Measurements from ENCODE around the gene TOX3.

The TOX3 gene

DNA sequence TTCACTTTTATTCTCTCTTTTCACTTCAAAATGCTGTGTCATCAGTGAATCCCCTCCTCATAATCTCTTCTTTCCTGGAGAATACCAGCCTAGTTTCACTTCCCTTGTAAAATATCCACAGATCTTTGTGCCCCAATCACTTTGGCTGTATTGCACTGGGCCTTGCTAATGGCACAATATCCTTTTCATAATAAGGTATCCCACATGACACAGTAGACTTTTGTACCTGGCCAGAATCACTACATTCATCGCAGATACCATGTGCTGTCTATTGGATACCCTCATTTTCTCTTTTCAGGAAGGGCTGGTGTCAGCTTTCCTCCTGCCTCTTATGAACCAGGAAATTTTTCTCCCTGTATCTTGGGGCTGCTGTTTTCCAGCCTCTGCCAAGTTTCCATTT lies 25.7 kb upstream of the TOX3 start:
- H3K27me3 Mint-ChIP-seq (ENCODE audit: low read depth), result no peaks in the 10 kb centered on the region
- no peak overlapping the region for H3K27ac Mint-ChIP-seq
- no peaks in the 10 kb centered on the region for H3K9me3 Mint-ChIP-seq
- DNase-seq (ENCODE audit: low spot score), result no peak
- H3K36me3 Mint-ChIP-seq (ENCODE audit: low read depth), result no peaks in the 10 kb centered on the region
- H3K4me1 Mint-ChIP-seq (ENCODE audit: low read depth), result no peaks in the 10 kb centered on the region
- H3K4me3 Mint-ChIP-seq, result no peak overlapping the region

DNA sequence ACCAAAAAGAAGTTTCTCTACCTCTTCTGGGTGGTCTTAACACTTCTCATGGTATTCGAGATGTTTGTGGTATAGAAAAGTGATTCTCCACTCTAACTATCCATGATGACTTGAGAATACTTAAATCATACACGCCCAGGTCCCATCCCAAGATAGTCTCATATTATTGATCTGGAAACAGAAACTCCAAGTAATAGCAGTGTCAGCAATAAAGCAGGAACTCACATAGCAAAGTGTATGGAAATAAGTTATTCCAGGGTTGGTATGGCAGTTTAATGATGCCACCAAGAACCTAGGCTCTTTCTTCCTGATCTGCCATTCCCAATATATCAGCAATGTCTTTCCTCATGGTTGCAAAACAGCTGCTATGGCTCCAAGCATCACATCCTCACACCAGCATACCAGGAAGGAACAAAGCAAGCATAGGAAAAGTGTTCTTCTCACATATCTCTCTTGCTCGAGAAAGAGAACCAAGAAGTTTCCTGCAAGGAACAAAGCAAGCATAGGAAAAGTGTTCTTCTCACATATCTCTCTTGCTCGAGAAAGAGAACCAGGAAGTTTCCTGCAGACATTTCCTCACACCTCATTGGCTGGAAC lies 23.6 kb upstream of the TOX3 start:
- H3K27ac Mint-ChIP-seq, result no peak overlapping the region
- H3K36me3 Mint-ChIP-seq (ENCODE audit: low read depth), result no peaks in the 10 kb centered on the region
- H3K4me1 Mint-ChIP-seq (ENCODE audit: low read depth), result no peaks in the 10 kb centered on the region
- no peak overlapping the region for H3K4me3 Mint-ChIP-seq
- DNase-seq (ENCODE audit: low spot score), result no peak
- H3K27me3 Mint-ChIP-seq (ENCODE audit: low read depth), result no peaks in the 10 kb centered on the region
- H3K9me3 Mint-ChIP-seq, result no peaks in the 10 kb centered on the region

DNA sequence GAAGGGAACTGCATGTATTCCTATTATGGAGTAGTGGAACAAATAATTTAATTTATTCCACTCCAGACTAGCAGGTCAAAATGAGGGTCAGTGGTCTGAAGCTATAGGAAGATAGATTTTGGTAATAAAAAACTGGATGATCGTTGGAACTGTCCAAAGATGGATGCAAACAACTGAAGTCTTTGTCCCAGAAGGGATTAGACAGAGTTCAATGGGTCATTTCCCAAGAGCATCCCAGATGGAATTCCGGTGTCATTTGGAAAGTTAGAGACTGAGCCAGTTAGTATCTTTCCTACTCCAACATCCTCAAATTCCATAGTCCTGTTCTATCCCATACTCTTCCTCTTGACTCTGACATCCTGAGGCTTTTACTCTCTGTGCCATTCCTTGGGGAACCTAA lies 22.8 kb upstream of the TOX3 start:
- Mint-ChIP-seq H3K9me3 (no peaks in the 10 kb centered on the region), H3K27ac (no peak overlapping the region), H3K36me3 (ENCODE audit: low read depth) (no peaks in the 10 kb centered on the region), H3K4me3 (no peak overlapping the region), H3K27me3 (ENCODE audit: low read depth) (no peaks in the 10 kb centered on the region), H3K4me1 (ENCODE audit: low read depth) (no peaks in the 10 kb centered on the region)
- no peak for DNase-seq (ENCODE audit: low spot score)

DNA sequence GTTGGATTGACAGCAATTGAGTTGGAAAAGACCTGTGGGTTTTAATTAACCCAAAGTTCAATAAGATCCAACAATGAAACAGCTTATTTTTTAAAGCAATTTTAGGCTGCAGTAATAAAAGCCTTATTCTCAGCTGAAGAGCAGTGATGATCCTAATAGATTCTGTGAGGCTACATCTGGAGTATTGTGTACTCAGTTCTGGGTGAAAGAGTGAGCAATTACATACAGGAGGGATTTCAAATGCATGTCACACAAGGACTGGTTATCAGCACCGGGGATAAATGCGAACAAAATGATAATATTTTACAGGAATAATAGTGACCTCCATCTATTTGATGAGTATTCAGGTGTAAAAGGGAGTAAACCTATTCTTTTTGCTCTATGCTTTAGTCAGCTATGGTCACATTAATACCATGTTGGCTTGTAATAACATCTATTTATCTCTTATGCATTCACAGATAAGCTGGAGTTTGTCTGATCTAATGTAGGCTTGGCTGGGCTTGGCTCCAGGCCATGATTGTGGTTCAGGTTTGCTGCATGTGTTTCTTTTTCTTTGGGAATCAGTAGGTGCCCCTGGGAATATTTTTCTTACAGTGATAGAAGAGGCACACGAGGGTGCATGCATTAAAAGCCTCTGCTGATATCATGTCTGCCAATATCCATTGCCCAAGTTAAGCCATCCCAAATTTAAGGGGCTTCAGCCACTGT lies 22.2 kb upstream of the TOX3 start:
- no peaks in the 10 kb centered on the region for H3K9me3 Mint-ChIP-seq
- no peak overlapping the region for H3K27ac Mint-ChIP-seq
- H3K27me3 Mint-ChIP-seq (ENCODE audit: low read depth), result no peaks in the 10 kb centered on the region
- DNase-seq (ENCODE audit: low spot score), result no peak
- no peaks in the 10 kb centered on the region for H3K36me3 Mint-ChIP-seq (ENCODE audit: low read depth)
- no peak overlapping the region for H3K4me3 Mint-ChIP-seq
- no peaks in the 10 kb centered on the region for H3K4me1 Mint-ChIP-seq (ENCODE audit: low read depth)

DNA sequence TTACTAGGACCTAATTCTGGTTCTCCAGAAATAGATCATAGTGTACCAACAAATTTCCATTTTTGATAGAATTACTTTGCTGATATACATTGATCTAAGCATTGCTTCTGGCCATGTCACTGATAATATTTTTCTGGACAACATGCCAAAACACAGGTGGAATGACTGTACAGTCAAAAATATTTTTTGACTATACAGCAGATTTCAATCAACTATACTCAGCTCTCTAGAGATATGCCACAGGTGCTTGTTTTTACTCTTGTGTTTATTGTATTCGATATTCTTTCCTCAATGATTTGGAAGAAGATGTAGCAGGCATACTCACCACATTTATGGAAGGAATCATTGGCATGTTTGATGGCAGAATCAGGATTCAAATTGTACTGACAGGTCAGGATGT lies 21.6 kb upstream of the TOX3 start:
- H3K9me3 Mint-ChIP-seq, result no peaks in the 10 kb centered on the region
- H3K36me3 Mint-ChIP-seq (ENCODE audit: low read depth), result no peaks in the 10 kb centered on the region
- no peak for DNase-seq (ENCODE audit: low spot score)
- H3K27ac Mint-ChIP-seq, result no peak overlapping the region
- H3K4me1 Mint-ChIP-seq (ENCODE audit: low read depth), result no peaks in the 10 kb centered on the region
- H3K4me3 Mint-ChIP-seq, result no peak overlapping the region
- H3K27me3 Mint-ChIP-seq (ENCODE audit: low read depth), result no peaks in the 10 kb centered on the region

DNA sequence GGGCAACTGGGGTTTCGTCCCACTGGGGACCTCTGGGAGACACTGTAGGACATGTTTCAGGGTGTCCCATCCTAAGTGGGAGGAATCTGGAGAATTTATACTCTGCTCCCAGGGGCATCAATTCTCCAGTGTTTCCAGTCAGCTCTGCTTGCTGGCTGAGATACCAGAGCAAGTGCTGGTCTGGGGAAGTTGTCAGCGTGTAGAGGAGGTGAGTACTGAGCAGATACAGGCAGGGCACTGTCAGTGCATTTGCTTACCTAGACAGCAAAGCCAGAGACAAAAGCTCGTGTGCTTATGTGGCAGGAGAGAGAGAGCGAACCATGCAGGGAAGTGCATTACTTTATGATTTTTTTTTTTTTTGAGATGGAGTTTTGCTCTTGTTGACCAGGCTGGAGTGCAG lies 20.2 kb upstream of the TOX3 start:
- no peak for DNase-seq (ENCODE audit: low spot score)
- H3K9me3 Mint-ChIP-seq, result no peaks in the 10 kb centered on the region
- H3K27me3 Mint-ChIP-seq (ENCODE audit: low read depth), result no peaks in the 10 kb centered on the region
- H3K4me1 Mint-ChIP-seq (ENCODE audit: low read depth), result no peaks in the 10 kb centered on the region
- H3K4me3 Mint-ChIP-seq, result no peak overlapping the region
- H3K36me3 Mint-ChIP-seq (ENCODE audit: low read depth), result no peaks in the 10 kb centered on the region
- H3K27ac Mint-ChIP-seq, result no peak overlapping the region

DNA sequence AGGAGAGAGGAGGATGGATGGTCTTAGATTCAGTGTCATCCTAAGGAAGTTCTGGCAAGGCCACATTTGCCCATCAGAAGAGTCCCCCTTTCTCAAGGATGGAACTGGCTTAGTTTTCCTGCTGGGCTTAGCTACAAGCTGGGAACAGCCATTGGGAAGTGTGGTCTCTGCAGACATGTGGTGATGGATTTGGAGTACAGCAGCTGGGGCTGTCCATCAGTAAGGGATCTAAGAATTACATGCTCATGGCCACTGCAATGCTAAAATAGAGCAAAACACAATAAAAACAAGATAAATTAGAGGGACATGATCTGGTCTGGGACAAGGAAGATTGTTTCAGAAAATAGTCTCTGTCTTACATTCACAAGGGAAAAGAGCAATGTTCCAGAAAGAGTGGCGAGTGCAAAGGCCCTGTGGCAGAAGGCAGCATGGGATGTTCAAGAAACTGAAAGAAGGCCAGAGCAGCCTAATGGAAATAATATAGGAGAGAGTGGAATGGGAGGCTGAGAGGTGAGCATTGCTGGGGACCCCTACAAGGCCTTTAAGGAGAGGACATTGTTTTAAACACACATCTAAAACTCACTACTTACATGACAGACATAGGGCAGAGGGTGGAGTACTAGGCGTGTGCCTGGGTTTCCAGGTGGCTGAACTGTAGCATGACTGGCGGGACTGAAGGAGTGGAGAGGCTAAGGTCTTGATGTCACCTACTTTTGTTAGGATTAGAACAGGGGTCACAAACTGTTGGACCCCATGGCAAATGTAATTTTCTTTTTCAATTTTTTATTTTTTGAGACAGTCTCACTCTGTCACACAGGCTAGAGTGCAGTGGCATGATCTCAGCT lies 17.0 kb upstream of the TOX3 start:
- Mint-ChIP-seq H3K27ac (no peak overlapping the region), H3K4me3 (no peak overlapping the region), H3K27me3 (ENCODE audit: low read depth) (no peaks in the 10 kb centered on the region), H3K9me3 (no peaks in the 10 kb centered on the region), H3K4me1 (ENCODE audit: low read depth) (no peaks in the 10 kb centered on the region), H3K36me3 (ENCODE audit: low read depth) (no peaks in the 10 kb centered on the region)
- DNase-seq (ENCODE audit: low spot score), result no peak

DNA sequence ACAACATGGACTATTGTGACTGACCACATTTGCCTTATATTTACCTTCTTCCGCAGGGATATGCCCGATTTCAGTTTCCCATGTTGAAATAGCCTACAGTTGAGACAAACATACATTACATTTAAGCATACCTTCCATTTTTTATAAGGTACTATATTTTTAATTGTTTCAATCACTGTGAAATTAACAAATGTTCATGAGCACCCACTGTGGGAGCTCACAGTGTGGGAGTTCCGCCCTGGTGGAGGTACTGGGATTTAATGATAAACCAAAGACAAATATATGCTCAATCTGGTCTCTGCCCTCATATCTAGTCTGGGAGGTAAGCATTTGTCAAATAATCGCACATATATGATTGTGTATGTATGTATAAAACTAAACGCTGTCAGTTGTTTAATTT lies 15.8 kb upstream of the TOX3 start:
- Mint-ChIP-seq H3K27me3 (ENCODE audit: low read depth) (no peaks in the 10 kb centered on the region), H3K4me3 (no peak overlapping the region), H3K4me1 (ENCODE audit: low read depth) (no peaks in the 10 kb centered on the region), H3K27ac (no peak overlapping the region), H3K36me3 (ENCODE audit: low read depth) (no peaks in the 10 kb centered on the region), H3K9me3 (no peaks in the 10 kb centered on the region)
- DNase-seq (ENCODE audit: low spot score), result no peak

DNA sequence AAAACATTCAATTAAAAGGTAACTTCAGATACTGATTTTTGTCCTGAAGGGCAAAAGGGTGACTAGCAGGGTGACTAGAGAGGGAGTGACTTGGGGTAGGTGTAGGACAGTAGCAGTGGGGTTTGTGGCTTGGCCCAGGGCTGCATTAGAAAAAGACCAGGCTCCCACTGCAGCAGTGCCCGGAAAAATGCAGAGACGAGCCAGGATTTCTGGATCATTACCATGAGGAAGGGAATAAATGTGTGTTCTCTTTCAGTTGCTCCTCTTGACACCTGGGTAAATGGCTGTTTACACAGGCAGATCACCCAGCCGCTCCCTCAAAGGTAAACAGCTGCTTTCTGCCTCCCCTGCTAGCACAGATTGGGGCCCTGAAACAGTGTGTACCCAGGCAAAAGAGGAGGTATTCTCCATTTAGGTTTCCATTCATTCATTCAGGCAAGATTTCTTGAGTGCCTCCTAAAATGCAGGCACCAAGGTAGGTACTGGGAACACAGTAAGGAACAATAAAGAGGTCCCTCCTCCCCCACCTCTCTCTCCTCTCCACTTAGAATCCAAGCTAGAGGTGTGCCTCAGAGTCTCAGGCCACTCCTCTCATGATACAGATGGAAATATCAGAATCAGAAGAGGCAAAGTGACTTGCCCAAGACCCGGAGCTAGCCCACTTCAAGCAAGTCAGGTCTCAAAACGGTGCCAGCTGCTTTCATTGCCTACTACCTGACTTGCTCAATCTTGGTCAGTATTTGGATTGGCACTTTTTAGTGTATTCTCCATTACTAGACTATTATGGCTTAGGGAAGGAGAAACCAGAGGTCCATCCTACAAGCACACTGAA lies 15.2 kb upstream of the TOX3 start:
- no peak overlapping the region for H3K27ac Mint-ChIP-seq

DNA sequence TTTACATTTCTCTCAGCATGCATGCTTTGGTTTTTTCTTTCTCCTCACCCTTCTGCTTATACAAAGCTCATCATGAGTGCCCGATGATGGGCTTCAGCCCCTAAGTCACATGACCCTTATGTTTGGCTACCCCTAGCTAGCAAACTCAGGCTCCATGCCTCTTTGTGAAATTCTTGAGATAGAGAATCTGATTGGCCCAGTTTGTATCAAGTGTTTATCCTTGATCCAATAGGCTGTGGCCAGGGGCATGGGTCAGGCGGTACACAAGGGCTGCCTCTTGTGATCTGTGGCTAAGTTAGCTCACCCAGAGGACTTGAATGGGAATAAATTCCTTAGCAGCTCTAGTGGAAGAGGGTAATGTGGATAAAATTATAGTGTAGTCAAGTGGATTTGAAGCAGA lies 11.5 kb upstream of the TOX3 start:
- no peak overlapping the region for H3K4me3 Mint-ChIP-seq
- no peaks in the 10 kb centered on the region for H3K36me3 Mint-ChIP-seq (ENCODE audit: low read depth)
- DNase-seq (ENCODE audit: low spot score), result no peak
- no peaks in the 10 kb centered on the region for H3K27me3 Mint-ChIP-seq (ENCODE audit: low read depth)
- no peaks in the 10 kb centered on the region for H3K4me1 Mint-ChIP-seq (ENCODE audit: low read depth)
- H3K9me3 Mint-ChIP-seq, result peaks cover 5% of the 10 kb centered on the region
- H3K27ac Mint-ChIP-seq, result no peak overlapping the region

More for the DNA sequence above, 15.2 kb upstream of the TOX3 start:
- DNase-seq (ENCODE audit: low spot score), result no peak
- Mint-ChIP-seq H3K9me3 (no peaks in the 10 kb centered on the region), H3K27me3 (ENCODE audit: low read depth) (no peaks in the 10 kb centered on the region), H3K4me3 (no peak overlapping the region), H3K36me3 (ENCODE audit: low read depth) (no peaks in the 10 kb centered on the region), H3K4me1 (ENCODE audit: low read depth) (no peaks in the 10 kb centered on the region)

DNA sequence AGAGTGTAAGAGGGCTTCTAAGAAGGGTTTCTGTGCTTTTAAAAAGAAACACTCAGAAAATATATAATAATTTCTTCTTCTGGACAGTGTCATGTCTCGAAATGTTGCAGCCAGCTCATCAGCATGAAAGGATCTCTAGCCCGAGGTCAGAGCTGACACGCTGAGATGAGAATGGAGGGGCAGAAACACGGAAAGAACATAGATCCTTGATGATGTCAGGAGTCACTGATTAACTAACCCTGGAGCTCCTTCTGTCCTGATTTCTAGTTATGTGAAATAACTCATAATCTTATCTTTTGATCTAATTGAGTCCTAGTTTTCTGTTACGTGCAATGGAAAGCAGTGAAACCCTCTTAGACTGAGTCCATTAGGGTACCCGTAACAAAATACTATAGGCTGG lies 10.3 kb upstream of the TOX3 start:
- Mint-ChIP-seq H3K4me1 (ENCODE audit: low read depth) (no peaks in the 10 kb centered on the region), H3K9me3 (peaks cover 5% of the 10 kb centered on the region), H3K36me3 (ENCODE audit: low read depth) (no peaks in the 10 kb centered on the region), H3K27ac (no peak overlapping the region), H3K27me3 (ENCODE audit: low read depth) (no peaks in the 10 kb centered on the region), H3K4me3 (no peak overlapping the region)
- no peak for DNase-seq (ENCODE audit: low spot score)

DNA sequence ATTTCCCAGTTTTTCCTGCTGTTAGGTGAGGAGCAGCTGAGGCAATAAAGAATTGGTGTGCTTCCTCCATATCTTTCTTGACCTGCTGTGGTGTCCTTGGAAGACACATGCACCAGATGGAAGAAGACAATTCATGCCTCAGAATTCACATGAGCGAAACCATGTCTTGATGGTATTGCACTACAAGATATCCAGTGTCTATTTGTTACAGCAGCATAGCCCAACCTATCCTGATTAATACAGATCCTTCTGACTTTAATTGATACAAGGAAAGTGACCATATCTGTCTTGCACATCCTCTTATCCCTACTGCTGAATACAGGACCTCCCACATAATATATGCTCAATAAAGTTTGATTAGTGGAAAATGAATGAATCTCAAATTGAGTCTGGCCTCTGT lies 9.1 kb upstream of the TOX3 start:
- Mint-ChIP-seq H3K27ac (no peak overlapping the region), H3K36me3 (ENCODE audit: low read depth) (no peaks in the 10 kb centered on the region), H3K4me1 (ENCODE audit: low read depth) (no peaks in the 10 kb centered on the region), H3K4me3 (no peak overlapping the region), H3K9me3 (peaks cover 5% of the 10 kb centered on the region), H3K27me3 (ENCODE audit: low read depth) (no peaks in the 10 kb centered on the region)
- no peak for DNase-seq (ENCODE audit: low spot score)

DNA sequence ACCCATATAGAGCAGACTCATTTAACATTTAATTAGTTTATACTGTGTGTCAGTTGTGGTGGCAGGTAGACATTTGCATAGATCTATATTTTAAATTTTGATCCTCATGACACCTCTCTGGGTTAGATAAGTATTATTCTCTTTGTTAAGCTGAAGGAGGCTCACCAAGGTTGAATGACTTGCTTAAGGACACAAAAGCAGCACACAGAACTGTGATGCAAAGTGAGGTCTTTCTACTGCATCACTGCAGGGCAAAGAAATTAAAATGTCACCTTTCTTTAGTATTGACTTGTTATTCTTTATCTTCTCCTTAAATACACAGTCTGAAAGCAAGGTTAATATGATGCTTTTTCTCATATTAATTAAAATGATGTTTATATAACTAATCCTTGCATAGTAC lies 8.6 kb upstream of the TOX3 start:
- no peak overlapping the region for H3K4me3 Mint-ChIP-seq
- H3K4me1 Mint-ChIP-seq (ENCODE audit: low read depth), result no peaks in the 10 kb centered on the region
- no peaks in the 10 kb centered on the region for H3K27me3 Mint-ChIP-seq (ENCODE audit: low read depth)
- DNase-seq (ENCODE audit: low spot score), result no peak
- no peak overlapping the region for H3K27ac Mint-ChIP-seq
- H3K36me3 Mint-ChIP-seq (ENCODE audit: low read depth), result no peaks in the 10 kb centered on the region
- peaks cover 5% of the 10 kb centered on the region for H3K9me3 Mint-ChIP-seq

DNA sequence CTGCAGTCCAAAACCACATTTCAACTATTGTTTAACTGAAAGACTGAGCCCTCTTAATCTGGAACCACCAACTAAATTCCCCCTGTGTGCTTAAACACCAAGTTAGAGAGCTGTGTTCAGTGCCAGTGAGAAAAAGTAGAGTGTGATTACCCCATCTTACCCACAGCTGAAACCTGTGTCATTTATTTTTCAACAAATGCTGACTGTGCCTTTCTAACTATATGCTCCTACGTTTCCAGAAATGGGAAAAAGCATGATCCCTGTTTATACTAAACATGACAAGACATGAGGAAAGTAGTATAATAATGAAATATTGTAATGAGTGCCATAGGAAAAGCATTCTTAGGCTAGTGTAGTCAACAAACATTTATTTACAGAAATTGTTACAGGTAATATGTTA lies 7.4 kb upstream of the TOX3 start:
- Mint-ChIP-seq H3K4me3 (no peak overlapping the region), H3K36me3 (ENCODE audit: low read depth) (no peaks in the 10 kb centered on the region), H3K27ac (no peak overlapping the region), H3K4me1 (ENCODE audit: low read depth) (no peaks in the 10 kb centered on the region), H3K27me3 (ENCODE audit: low read depth) (no peaks in the 10 kb centered on the region), H3K9me3 (peaks cover 5% of the 10 kb centered on the region)
- no peak for DNase-seq (ENCODE audit: low spot score)

All from T-helper 2 cell treated with Interferon-gamma antibody and Interleukin-4, amounts not matched to agents 5 μg/mL and 100 μg/mL, for 36 hours (primary cell).